Uterus (tissue), 2 donors: ENCODE data around the gene DISP1.

ENCODE experiments used
- POLR2A ChIP-seq, 2 donors: fragments of 450-650 bp; IDR thresholded peaks; one replicate each; pipeline ENCODE4 v1.6.1; 2016; ENCODE audit warnings: antibody characterized with exemption in 2 of 2, mild to moderate bottlenecking in 1 of 2, moderate library complexity in 1 of 2
- TF ChIP-seq, protein P1 (sequence below), 4 experiments: fragments of 200-600 bp in 2 of 4; fragments of 450-650 bp in 2 of 4; sonication (generic) in 2 of 4; IDR thresholded peaks; one replicate each; pipeline ENCODE4 v1.5.1; 2016 to 2019; ENCODE audit warnings: antibody characterized with exemption in 4 of 4, mild to moderate bottlenecking in 2 of 4, moderate library complexity in 1 of 4

DNA sequence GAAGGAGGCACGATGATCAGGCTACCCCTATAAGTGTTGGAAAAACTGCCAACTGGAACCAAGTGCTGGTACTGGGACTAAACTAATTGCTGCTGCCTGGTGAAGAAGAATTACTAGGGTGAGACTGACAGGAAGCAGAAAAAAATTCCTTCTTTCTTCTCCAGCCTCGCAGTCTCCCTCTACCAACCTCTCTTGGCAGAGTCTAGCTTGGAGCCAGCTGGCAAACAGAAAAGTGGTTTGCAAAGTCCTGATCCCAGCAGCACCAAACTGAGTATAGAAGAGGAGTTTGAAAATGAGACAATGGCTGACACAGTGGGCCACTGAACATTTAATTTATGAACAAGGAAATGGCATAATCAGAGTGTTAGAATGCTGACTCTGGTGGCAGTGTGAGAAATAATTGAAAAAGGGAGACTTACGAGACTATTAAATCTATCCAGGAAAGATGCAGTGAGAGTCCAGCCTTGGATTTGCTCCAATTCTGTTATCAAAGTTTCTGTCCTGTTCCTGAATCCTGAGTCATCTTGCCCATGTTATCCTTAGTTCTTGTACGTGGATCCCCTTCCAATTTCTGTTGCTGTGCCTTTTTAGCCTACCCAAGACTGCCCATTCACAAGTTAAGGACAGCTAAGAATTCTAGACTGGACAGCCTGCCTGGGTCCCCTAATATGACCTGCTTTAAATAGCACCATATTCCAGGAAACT lies 23.7 kb upstream of the DISP1 start:
- TF ChIP-seq, protein P1, sequence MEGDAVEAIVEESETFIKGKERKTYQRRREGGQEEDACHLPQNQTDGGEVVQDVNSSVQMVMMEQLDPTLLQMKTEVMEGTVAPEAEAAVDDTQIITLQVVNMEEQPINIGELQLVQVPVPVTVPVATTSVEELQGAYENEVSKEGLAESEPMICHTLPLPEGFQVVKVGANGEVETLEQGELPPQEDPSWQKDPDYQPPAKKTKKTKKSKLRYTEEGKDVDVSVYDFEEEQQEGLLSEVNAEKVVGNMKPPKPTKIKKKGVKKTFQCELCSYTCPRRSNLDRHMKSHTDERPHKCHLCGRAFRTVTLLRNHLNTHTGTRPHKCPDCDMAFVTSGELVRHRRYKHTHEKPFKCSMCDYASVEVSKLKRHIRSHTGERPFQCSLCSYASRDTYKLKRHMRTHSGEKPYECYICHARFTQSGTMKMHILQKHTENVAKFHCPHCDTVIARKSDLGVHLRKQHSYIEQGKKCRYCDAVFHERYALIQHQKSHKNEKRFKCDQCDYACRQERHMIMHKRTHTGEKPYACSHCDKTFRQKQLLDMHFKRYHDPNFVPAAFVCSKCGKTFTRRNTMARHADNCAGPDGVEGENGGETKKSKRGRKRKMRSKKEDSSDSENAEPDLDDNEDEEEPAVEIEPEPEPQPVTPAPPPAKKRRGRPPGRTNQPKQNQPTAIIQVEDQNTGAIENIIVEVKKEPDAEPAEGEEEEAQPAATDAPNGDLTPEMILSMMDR (IDR thresholded peaks at IDR 0.05): no peak
- no peak for TF ChIP-seq POLR2A (IDR thresholded peaks at IDR 0.05)
